Muscle layer of colon (tissue), 2 donors: ENCODE results near the gene NRSN2.

Experiments used
- H3K27ac ChIP-seq: one replicate; pipeline ENCODE4 v1.7.0; 2013; ENCODE audit warnings: low read depth, mild to moderate bottlenecking, low read length, moderate library complexity
- H3K27me3 ChIP-seq, 2 donors: one replicate each; pipeline ENCODE4 v1.7.0; 2013; ENCODE audit warnings: low read length in 2 of 2, mild to moderate bottlenecking in 2 of 2; ENCODE audit not compliant: insufficient read depth in 2 of 2, control insufficient read depth in 1 of 2
- H3K36me3 ChIP-seq: one replicate; pipeline ENCODE4 v1.7.0; 2013; ENCODE audit warnings: mild to moderate bottlenecking, low read length; ENCODE audit not compliant: insufficient read depth
- H3K4me1 ChIP-seq: one replicate; pipeline ENCODE4 v1.7.0; 2013; ENCODE audit warnings: mild to moderate bottlenecking, low read length; ENCODE audit not compliant: insufficient read depth
- H3K4me3 ChIP-seq, 2 donors: one replicate each; pipeline ENCODE4 v1.7.0; 2013; ENCODE audit warnings: low read length in 2 of 2, low read depth in 1 of 2, mild to moderate bottlenecking in 1 of 2, moderate library complexity in 1 of 2
- H3K9ac ChIP-seq: one replicate; pipeline ENCODE4 v1.7.0; 2013; ENCODE audit warnings: low read length
- H3K9me3 ChIP-seq: one replicate; pipeline ENCODE4 v1.7.0; 2013; ENCODE audit warnings: mild to moderate bottlenecking, low read length
- donor health status: abdominal sarcoma.
- donor health status: Adenocarcinoma of cecum.

The NRSN2 gene

GRCh38 chr20:346640-347316 lies at the start of gene NRSN2:
TSS of gene NRSN2 (plus strand) at chr20:347111. CDS start at chr20:349644, 2,533 bp downstream.
- Histone ChIP-seq H3K4me3 (peak within 1 kb of the TSS; percentile 81 to 87), H3K4me1 (peaks cover 19% of the 10 kb centered on the region), H3K27me3 (no peaks in the 10 kb centered on the region), H3K9ac (peak within 1 kb of the TSS; percentile 57), H3K36me3 (peaks cover 10% of the 10 kb centered on the region), H3K27ac (peak within 1 kb of the TSS; percentile 100), H3K9me3 (no peaks in the 10 kb centered on the region)

- Histone ChIP-seq H3K4me3 (peak overlapping the region; percentile 73 to 85), H3K27ac (peak overlapping the region; percentile 92), H3K9me3 (no peaks in the 10 kb centered on the region), H3K4me1 (peaks cover 29% of the 10 kb centered on the region), H3K27me3 (no peaks in the 10 kb centered on the region), H3K36me3 (peaks cover 8% of the 10 kb centered on the region), H3K9ac (peak overlapping the region; percentile 76)
Measured at GRCh38 chr20:297925-298775, 48.8 kb upstream of the NRSN2 start.

GRCh38 chr20:298776-299391 lies 48.0 kb upstream of the NRSN2 start:
- Histone ChIP-seq H3K36me3 (peaks cover 8% of the 10 kb centered on the region), H3K4me1 (peaks cover 29% of the 10 kb centered on the region), H3K27me3 (no peaks in the 10 kb centered on the region), H3K9ac (peak overlapping the region; percentile 76), H3K9me3 (no peaks in the 10 kb centered on the region), H3K4me3 (peak overlapping the region; percentile 73 to 85), H3K27ac (peak overlapping the region; percentile 92)

- peaks cover 29% of the 10 kb centered on the region for H3K4me1 ChIP-seq
- H3K9ac ChIP-seq: no peak overlapping the region
- H3K4me3 ChIP-seq: peak overlapping the region in 1 of 2 donors; percentile 85
- no peaks in the 10 kb centered on the region for H3K9me3 ChIP-seq
- no peaks in the 10 kb centered on the region for H3K27me3 ChIP-seq
- peaks cover 8% of the 10 kb centered on the region for H3K36me3 ChIP-seq
- no peak overlapping the region for H3K27ac ChIP-seq
Measured at GRCh38 chr20:300345-300990, 46.4 kb upstream of the NRSN2 start.

GRCh38 chr20:301886-302848 lies 44.7 kb upstream of the NRSN2 start:
- H3K4me3 ChIP-seq: no peak overlapping the region
- H3K27me3 ChIP-seq: no peaks in the 10 kb centered on the region
- peaks cover 25% of the 10 kb centered on the region for H3K4me1 ChIP-seq
- H3K36me3 ChIP-seq: peaks cover 8% of the 10 kb centered on the region
- H3K9ac ChIP-seq: no peak overlapping the region
- H3K9me3 ChIP-seq: no peaks in the 10 kb centered on the region
- H3K27ac ChIP-seq: no peak overlapping the region

GRCh38 chr20:305745-306144 lies 41.2 kb upstream of the NRSN2 start:
- Histone ChIP-seq H3K9me3 (no peaks in the 10 kb centered on the region), H3K27me3 (no peaks in the 10 kb centered on the region), H3K4me1 (peaks cover 15% of the 10 kb centered on the region), H3K27ac (no peak overlapping the region), H3K36me3 (peaks cover 8% of the 10 kb centered on the region), H3K4me3 (no peak overlapping the region), H3K9ac (no peak overlapping the region)

GRCh38 chr20:308427-309038 lies 38.4 kb upstream of the NRSN2 start:
- Histone ChIP-seq H3K27me3 (no peaks in the 10 kb centered on the region), H3K9me3 (no peaks in the 10 kb centered on the region), H3K4me1 (peaks cover 10% of the 10 kb centered on the region), H3K9ac (no peak overlapping the region), H3K36me3 (no peaks in the 10 kb centered on the region), H3K27ac (no peak overlapping the region), H3K4me3 (no peak overlapping the region)

- Histone ChIP-seq H3K4me1 (peaks cover 10% of the 10 kb centered on the region), H3K9me3 (no peaks in the 10 kb centered on the region), H3K9ac (peak overlapping the region; percentile 36), H3K27ac (peak overlapping the region; percentile 98), H3K36me3 (no peaks in the 10 kb centered on the region), H3K4me3 (peak overlapping the region in 1 of 2 donors; percentile 76), H3K27me3 (no peaks in the 10 kb centered on the region)
Measured at GRCh38 chr20:309306-309840, 37.5 kb upstream of the NRSN2 start.

- Histone ChIP-seq H3K4me1 (peaks cover 10% of the 10 kb centered on the region), H3K27me3 (no peaks in the 10 kb centered on the region), H3K9me3 (no peaks in the 10 kb centered on the region), H3K4me3 (peak overlapping the region; percentile 62 to 76), H3K9ac (peak overlapping the region; percentile 36), H3K27ac (peak overlapping the region; percentile 98), H3K36me3 (no peaks in the 10 kb centered on the region)
Measured at GRCh38 chr20:309841-310644, 36.9 kb upstream of the NRSN2 start.
